Jurkat, Clone E6-1 (cell line): Measurements from ENCODE around the gene TPK1.
"Not testable (repeated sequence)": the region's sequence is repeated elsewhere in the genome, so short reads cannot be mapped to it uniquely, and the experiment has no call there.

Experiments
- DNase-seq: peaks from one replicate; pipeline ENCODE4 v3.0.0-alpha.2; 2011; ENCODE audit warnings: low read depth, low spot score
- H3K4me3 ChIP-seq: 2 replicates; pipeline ENCODE4 v1.5.1; 2011; ENCODE audit warnings: mild to moderate bottlenecking, low read length, control low read depth, moderate library complexity

TPK1 gene

GRCh38 chr7:144735505-144736276 is 100.2 kb downstream of the TPK1 start:
- DNase-seq, result no peak
- no peak overlapping the region for H3K4me3 ChIP-seq

- DNase-seq, result no peak
- H3K4me3 ChIP-seq, result no peak overlapping the region
Observed at GRCh38 chr7:144731661-144732351, 104.0 kb downstream of the TPK1 start.

- DNase-seq, result no peak
- no peak overlapping the region for H3K4me3 ChIP-seq
Observed at GRCh38 chr7:144730224-144730623, 105.6 kb downstream of the TPK1 start.

GRCh38 chr7:144729226-144729625 is 106.6 kb downstream of the TPK1 start:
- DNase-seq, result no peak
- H3K4me3 ChIP-seq, result no peak overlapping the region

GRCh38 chr7:144728551-144728950 is 107.3 kb downstream of the TPK1 start:
- H3K4me3 ChIP-seq, result no peak overlapping the region
- no peak for DNase-seq

- not testable (repeated sequence) for DNase-seq, H3K4me3 ChIP-seq
Observed at GRCh38 chr7:144726840-144727239, 109.0 kb downstream of the TPK1 start.

- no peak overlapping the region for H3K4me3 ChIP-seq
- DNase-seq, result no peak
Observed at GRCh38 chr7:144725070-144725469, 110.8 kb downstream of the TPK1 start.

GRCh38 chr7:144723301-144723700 is 112.6 kb downstream of the TPK1 start:
- no peak for DNase-seq
- H3K4me3 ChIP-seq, result no peak overlapping the region

GRCh38 chr7:144720710-144721109 is 115.1 kb downstream of the TPK1 start:
- no peak overlapping the region for H3K4me3 ChIP-seq
- DNase-seq, result no peak

- no peak for DNase-seq
- no peak overlapping the region for H3K4me3 ChIP-seq
Observed at GRCh38 chr7:144720149-144720548, 115.7 kb downstream of the TPK1 start.

GRCh38 chr7:144717720-144718119 is 118.1 kb downstream of the TPK1 start:
- H3K4me3 ChIP-seq, result no peak overlapping the region
- DNase-seq, result no peak

GRCh38 chr7:144713850-144714249 is 122.0 kb downstream of the TPK1 start:
- no peak for DNase-seq
- no peak overlapping the region for H3K4me3 ChIP-seq

GRCh38 chr7:144710791-144711190 is 125.1 kb downstream of the TPK1 start:
- no peak for DNase-seq

GRCh38 chr7:144709066-144709465 is 126.8 kb downstream of the TPK1 start:
- no peak for DNase-seq
- no peak overlapping the region for H3K4me3 ChIP-seq

More at GRCh38 chr7:144710791-144711190, 125.1 kb downstream of the TPK1 start:
- no peak overlapping the region for H3K4me3 ChIP-seq

GRCh38 chr7:144691240-144691639 is 144.6 kb downstream of the TPK1 start:
- H3K4me3 ChIP-seq, result no peak overlapping the region

GRCh38 chr7:144682581-144683280 is 153.1 kb downstream of the TPK1 start:
- no peak for DNase-seq
- no peak overlapping the region for H3K4me3 ChIP-seq

More at GRCh38 chr7:144691240-144691639, 144.6 kb downstream of the TPK1 start:
- DNase-seq, result no peak

- H3K4me3 ChIP-seq, result no peak overlapping the region
- DNase-seq, result no peak
Observed at GRCh38 chr7:144676492-144676891, 159.4 kb downstream of the TPK1 start.

GRCh38 chr7:144674550-144674949 is 161.3 kb downstream of the TPK1 start:
- no peak for DNase-seq
- H3K4me3 ChIP-seq, result no peak overlapping the region

GRCh38 chr7:144672869-144673268 is 163.0 kb downstream of the TPK1 start:
- no peak for DNase-seq
- H3K4me3 ChIP-seq, result no peak overlapping the region

GRCh38 chr7:144671429-144671828 is 164.4 kb downstream of the TPK1 start:
- DNase-seq, result no peak
- H3K4me3 ChIP-seq, result no peak overlapping the region
